Omental fat pad (tissue), 4 donors: Measurements from ENCODE around the gene VTCN1. TPM values are rescaled to one million over a fixed set of nuclear protein-coding genes. Genes with fewer than 3 reads are reported as not detected.
"Not testable (repeated sequence)": the region's sequence is repeated elsewhere in the genome, so short reads cannot be mapped to it uniquely, and the experiment has no call there.

Experiments
- ATAC-seq: fragments of 150-250 bp; one replicate; pipeline ENCODE4 v1.9.1; 2016; ENCODE audit warnings: mild to moderate bottlenecking, moderate library complexity; ENCODE audit not compliant: low FRiP score
- DNase-seq: peaks from one replicate; pipeline ENCODE4 v3.0.0-alpha.2; 2019; ENCODE audit warnings: low spot score
- CTCF ChIP-seq, 3 donors: fragments of 450-650 bp; IDR thresholded peaks; one replicate each; pipeline ENCODE4 v1.5.1; 2016 to 2017; ENCODE audit warnings: antibody characterized with exemption in 3 of 3, mild to moderate bottlenecking in 3 of 3, moderate library complexity in 2 of 3
- total RNA-seq, 4 donors: library from RNA; depleted of rRNA; stranded (reverse); fragments of >200 nt; gene quantifications; one replicate each; pipeline ENCODE4 v1.1.0, GENCODE V29; 2016

Gene VTCN1
- not detected for total RNA-seq

DNA sequence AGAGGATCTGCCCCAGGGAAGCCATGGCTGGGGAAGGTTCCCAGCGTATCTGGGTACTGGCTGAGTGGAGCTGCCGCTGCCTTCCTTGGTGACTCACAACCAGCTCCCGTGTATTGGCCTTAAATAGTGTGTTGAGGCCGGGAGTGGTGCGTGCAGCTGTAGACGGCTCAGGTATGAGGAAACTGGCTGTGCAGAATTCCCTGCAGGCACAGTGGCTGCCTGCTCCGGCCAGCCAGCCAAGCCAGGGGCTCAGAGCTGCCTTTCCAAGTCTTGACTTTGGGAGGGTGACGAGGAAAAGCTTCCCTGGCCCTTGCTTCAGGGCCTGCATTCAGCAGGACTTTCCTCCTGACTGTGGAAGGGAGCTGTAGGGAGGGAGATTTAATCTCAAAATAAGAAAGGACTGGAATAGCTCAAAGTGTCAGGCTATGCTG is at the start of gene VTCN1:
TSS of gene VTCN1 (minus strand) at position 97 of the 431 bp plus-strand sequence. CDS start at position 25, 72 bp downstream.
- DNase-seq (no peak), ATAC-seq (no peak)
- TF ChIP-seq CTCF (IDR thresholded peaks at IDR 0.05): no peak

GRCh38 chr1:117258791-117259190 is 48.1 kb upstream of the VTCN1 start:
- TF ChIP-seq CTCF (IDR thresholded peaks at IDR 0.05): no peak
- no peak for ATAC-seq
- no peak for DNase-seq

- DNase-seq, ATAC-seq: not testable (repeated sequence)
These were observed 47.3 kb upstream of the VTCN1 start for GRCh38 chr1:117258075-117258474.

- no peak for ATAC-seq
- no peak for DNase-seq
- TF ChIP-seq CTCF (IDR thresholded peaks at IDR 0.05): no peak
These were observed 46.6 kb upstream of the VTCN1 start for GRCh38 chr1:117257291-117257690.

- DNase-seq (no peak), ATAC-seq (no peak)
- TF ChIP-seq CTCF (IDR thresholded peaks at IDR 0.05): no peak
These were observed 39.4 kb upstream of the VTCN1 start for GRCh38 chr1:117250061-117250606.

GRCh38 chr1:117244971-117245370 is 34.2 kb upstream of the VTCN1 start:
- DNase-seq (no peak), ATAC-seq (no peak)
- no peak for TF ChIP-seq CTCF (IDR thresholded peaks at IDR 0.05)

- ATAC-seq: no peak
- DNase-seq: no peak
- no peak for TF ChIP-seq CTCF (IDR thresholded peaks at IDR 0.05)
These were observed 33.6 kb upstream of the VTCN1 start for GRCh38 chr1:117244306-117244705.
